ENCODE measurements around the gene TMUB2.
A peak's percentile ranks its signal among the peaks of the same experiment; 100 is the strongest.

Gene TMUB2

DNA sequence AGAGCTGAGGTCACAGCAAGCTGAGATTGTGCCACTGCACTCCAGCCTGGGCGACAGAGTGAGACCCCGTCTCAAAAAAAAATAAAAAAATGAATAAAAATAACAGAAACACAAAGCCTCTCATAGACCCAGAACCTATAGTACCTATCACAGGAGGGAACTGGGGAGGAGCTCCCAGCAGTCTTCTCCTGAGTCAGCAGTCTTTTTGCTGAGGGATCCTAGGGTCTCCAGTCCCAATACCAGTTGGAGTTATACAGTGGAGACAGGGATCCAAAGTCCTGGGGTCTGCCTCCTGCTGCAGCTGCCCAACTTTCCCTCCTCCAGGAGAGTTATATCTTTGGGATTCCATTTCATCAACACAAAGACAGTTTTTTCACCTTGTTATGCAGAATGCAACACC, 3.7 kb upstream of the TMUB2 start:
- Histone ChIP-seq H3K4me1 (ENCODE audit: control insufficient read depth in 1 of 2, insufficient read depth in 1 of 2, low read depth in 1 of 2, low read length in 1 of 2) (peaks cover 24 to 27% of the 10 kb centered on the region in 2 experiments), H3K36me3 (peaks cover 28% of the 10 kb centered on the region), H3K4me3 (ENCODE audit: low read depth in 1 of 2, low read length in 1 of 2) (no peak overlapping the region), H3K27ac (no peak overlapping the region), H3K27me3 (no peaks in the 10 kb centered on the region), H3K9me3 (no peaks in the 10 kb centered on the region)
- TF ChIP-seq, protein P1, sequence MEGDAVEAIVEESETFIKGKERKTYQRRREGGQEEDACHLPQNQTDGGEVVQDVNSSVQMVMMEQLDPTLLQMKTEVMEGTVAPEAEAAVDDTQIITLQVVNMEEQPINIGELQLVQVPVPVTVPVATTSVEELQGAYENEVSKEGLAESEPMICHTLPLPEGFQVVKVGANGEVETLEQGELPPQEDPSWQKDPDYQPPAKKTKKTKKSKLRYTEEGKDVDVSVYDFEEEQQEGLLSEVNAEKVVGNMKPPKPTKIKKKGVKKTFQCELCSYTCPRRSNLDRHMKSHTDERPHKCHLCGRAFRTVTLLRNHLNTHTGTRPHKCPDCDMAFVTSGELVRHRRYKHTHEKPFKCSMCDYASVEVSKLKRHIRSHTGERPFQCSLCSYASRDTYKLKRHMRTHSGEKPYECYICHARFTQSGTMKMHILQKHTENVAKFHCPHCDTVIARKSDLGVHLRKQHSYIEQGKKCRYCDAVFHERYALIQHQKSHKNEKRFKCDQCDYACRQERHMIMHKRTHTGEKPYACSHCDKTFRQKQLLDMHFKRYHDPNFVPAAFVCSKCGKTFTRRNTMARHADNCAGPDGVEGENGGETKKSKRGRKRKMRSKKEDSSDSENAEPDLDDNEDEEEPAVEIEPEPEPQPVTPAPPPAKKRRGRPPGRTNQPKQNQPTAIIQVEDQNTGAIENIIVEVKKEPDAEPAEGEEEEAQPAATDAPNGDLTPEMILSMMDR (IDR thresholded peaks at IDR 0.05), result no peak

DNA sequence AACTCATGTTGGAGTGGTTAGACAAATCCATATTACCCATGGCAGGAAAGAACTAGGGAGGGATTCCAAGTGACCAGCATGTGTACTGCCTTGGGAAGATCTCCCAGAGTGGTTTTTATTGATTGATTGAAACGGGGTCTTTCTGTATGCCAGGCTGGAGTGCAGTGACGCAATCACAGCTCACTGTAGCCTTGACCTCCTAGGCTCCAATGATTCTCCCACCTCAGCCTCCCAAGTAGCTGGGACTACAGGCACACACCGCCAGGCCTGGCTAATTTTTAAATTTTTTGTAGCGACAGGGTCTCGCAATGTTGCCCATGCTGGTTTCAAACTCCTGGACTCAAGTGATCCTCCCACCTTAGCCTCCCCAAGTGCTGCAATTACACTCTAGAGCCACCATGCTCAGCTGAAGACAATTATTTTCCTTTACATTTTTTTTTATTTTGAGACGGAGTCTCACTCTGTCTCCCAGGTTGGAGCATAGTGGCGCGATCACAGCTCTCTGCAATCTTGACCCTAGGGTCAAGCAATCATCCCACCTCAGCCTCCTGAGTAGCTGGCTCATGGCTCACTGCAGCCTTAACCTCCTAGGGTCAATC, 2.5 kb upstream of the TMUB2 start:
- Histone ChIP-seq H3K27ac (no peak overlapping the region), H3K36me3 (peaks cover 21% of the 10 kb centered on the region), H3K27me3 (no peaks in the 10 kb centered on the region), H3K9me3 (no peaks in the 10 kb centered on the region), H3K4me1 (ENCODE audit: control insufficient read depth in 1 of 2, insufficient read depth in 1 of 2, low read depth in 1 of 2, low read length in 1 of 2) (peaks cover 37 to 40% of the 10 kb centered on the region in 2 experiments), H3K4me3 (ENCODE audit: low read depth in 1 of 2, low read length in 1 of 2) (no peak overlapping the region)
- TF ChIP-seq, protein P1 (IDR thresholded peaks at IDR 0.05), result no peak

DNA sequence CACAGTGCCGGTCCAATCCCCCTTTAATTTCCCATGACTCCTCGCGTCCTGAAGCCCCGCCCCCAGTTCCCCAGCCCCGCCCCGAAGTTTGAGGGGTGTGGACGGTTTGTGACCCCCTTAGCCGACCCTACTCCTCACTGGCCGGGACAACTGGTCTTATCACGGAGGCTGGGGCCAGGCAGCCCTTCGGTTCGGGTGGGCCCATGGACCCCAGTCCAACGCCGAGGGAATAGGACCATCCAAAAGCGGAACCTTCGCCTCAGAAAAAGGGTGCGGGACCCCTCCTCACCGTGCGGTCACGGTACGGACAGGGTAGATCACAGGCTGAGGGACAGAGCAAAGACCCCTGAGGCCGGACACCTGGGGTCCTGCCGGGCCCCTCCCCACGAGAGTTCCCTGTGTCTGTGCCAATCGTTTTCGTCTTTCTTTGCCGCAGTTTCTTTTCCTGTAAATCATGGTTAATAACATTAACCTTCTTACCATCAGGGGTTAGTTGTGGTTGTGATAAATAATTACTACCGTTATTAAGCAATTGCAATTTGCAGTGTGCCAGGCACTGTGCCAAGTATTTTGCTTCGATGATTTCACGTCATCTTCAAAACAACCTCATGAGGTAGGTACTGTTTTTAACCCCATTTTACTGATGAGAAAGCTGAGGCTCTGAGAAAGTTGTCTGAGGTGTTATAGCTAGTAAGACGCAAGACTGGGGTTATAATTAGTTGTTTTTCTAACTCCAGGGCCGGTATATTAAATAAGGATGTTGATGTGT, 543 bp downstream of the TMUB2 start:
- Histone ChIP-seq H3K36me3 (peaks cover 40% of the 10 kb centered on the region), H3K9me3 (no peaks in the 10 kb centered on the region), H3K27ac (peak overlapping the region; percentile 98), H3K4me3 (ENCODE audit: low read depth in 1 of 2, low read length in 1 of 2) (peak overlapping the region; percentile 92 to 98), H3K4me1 (ENCODE audit: control insufficient read depth in 1 of 2, insufficient read depth in 1 of 2, low read depth in 1 of 2, low read length in 1 of 2) (peaks cover 37 to 44% of the 10 kb centered on the region in 2 experiments), H3K27me3 (no peaks in the 10 kb centered on the region)
- TF ChIP-seq, protein P1 (IDR thresholded peaks at IDR 0.05), result no peak

DNA sequence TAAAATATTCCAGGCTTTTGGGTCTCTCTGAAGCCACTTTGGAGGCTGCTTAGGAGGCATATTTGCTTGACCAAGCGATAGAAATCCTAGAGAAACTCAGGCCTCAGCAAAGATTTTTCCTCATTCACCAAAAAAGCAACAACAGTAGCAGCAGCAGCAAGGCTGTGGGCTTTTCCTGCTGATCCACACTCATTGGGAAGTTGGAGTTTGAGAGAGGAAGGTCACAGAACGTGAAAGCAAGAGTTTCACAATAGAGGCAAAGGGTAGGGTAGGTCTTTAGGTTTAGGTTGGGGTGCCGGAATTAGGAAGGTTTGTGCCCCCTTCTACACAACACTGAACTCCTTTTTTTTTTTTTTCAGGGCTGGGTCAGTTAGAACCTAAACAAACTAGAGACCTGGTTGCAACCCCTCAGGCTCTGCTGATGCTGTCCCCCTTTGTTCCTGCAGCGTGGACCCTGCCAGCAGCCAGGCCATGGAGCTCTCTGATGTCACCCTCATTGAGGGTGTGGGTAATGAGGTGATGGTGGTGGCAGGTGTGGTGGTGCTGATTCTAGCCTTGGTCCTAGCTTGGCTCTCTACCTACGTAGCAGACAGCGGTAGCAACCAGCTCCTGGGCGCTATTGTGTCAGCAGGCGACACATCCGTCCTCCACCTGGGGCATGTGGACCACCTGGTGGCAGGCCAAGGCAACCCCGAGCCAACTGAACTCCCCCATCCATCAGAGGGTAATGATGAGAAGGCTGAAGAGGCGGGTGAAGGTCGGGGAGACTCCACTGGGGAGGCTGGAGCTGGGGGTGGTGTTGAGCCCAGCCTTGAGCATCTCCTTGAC, 2.0 kb downstream of the TMUB2 start:
- Histone ChIP-seq H3K4me3 (ENCODE audit: low read depth in 1 of 2, low read length in 1 of 2) (peak overlapping the region; percentile 92 to 98), H3K27ac (peak overlapping the region; percentile 98)

DNA sequence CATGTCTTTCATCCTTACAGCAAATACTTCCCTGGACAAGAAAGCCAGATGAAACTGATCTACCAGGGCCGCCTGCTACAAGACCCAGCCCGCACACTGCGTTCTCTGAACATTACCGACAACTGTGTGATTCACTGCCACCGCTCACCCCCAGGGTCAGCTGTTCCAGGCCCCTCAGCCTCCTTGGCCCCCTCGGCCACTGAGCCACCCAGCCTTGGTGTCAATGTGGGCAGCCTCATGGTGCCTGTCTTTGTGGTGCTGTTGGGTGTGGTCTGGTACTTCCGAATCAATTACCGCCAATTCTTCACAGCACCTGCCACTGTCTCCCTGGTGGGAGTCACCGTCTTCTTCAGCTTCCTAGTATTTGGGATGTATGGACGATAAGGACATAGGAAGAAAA, 3.7 kb downstream of the TMUB2 start:
- H3K27me3 ChIP-seq, result no peaks in the 10 kb centered on the region
- H3K27ac ChIP-seq, result peak overlapping the region; percentile 42
- H3K36me3 ChIP-seq, result peaks cover 66% of the 10 kb centered on the region
- TF ChIP-seq, protein P1 (IDR thresholded peaks at IDR 0.05), result no peak
- no peak overlapping the region for H3K4me3 ChIP-seq (ENCODE audit: low read depth in 1 of 2, low read length in 1 of 2)
- H3K9me3 ChIP-seq, result no peaks in the 10 kb centered on the region
- H3K4me1 ChIP-seq (ENCODE audit: control insufficient read depth in 1 of 2, insufficient read depth in 1 of 2, low read depth in 1 of 2, low read length in 1 of 2), result peaks cover 28 to 33% of the 10 kb centered on the region in 2 experiments

More for the DNA sequence above, 2.0 kb downstream of the TMUB2 start:
- no peaks in the 10 kb centered on the region for H3K9me3 ChIP-seq
- H3K4me1 ChIP-seq (ENCODE audit: control insufficient read depth in 1 of 2, insufficient read depth in 1 of 2, low read depth in 1 of 2, low read length in 1 of 2), result peaks cover 37 to 45% of the 10 kb centered on the region in 2 experiments
- TF ChIP-seq, protein P1 (IDR thresholded peaks at IDR 0.05), result no peak
- peaks cover 49% of the 10 kb centered on the region for H3K36me3 ChIP-seq
- no peaks in the 10 kb centered on the region for H3K27me3 ChIP-seq
